Activated CD8-positive, alpha-beta memory T cell treated with anti-CD3 and anti-CD28 coated beads, Interleukin-2, amount 10 ng/mL, durations not matched to agents 7 days and 5 days (primary cell): ENCODE measurements around the gene RBMS1. TPM values are rescaled to one million over a fixed set of nuclear protein-coding genes. Genes with fewer than 3 reads are reported as not detected.
"Not testable (repeated sequence)": the region's sequence is repeated elsewhere in the genome, so short reads cannot be mapped to it uniquely, and the experiment has no call there.

Experiments
- ATAC-seq: fragments of 150-1000 bp; cut with Tn5 transposase; one replicate; pipeline ENCODE4 v1.10.0; 2021; ENCODE audit warnings: moderate library complexity
- CTCF ChIA-PET: fragments of 350-600 bp; sonication (Branson Sonifier 250); formaldehyde crosslinking; loops from one replicate; lab custom pipeline; 2021; ENCODE audit warnings: antibody characterized with exemption; lab: Charles Lee
- DNase-seq: peaks from one replicate; pipeline ENCODE4 v3.0.0-alpha.2; 2020
- H3K27ac Mint-ChIP-seq: one replicate; pipeline ENCODE4 v1.8.0; 2021; ENCODE audit warnings: mild to moderate bottlenecking, mixed read lengths
- H3K27me3 Mint-ChIP-seq: one replicate; pipeline ENCODE4 v1.8.0; 2021; ENCODE audit warnings: mixed read lengths
- H3K36me3 Mint-ChIP-seq: one replicate; pipeline ENCODE4 v1.8.0; 2021; ENCODE audit warnings: mild to moderate bottlenecking, mixed read lengths
- H3K4me1 Mint-ChIP-seq: one replicate; pipeline ENCODE4 v1.8.0; 2021; ENCODE audit warnings: mixed read lengths
- H3K4me3 Mint-ChIP-seq: one replicate; pipeline ENCODE4 v1.8.0; 2021; ENCODE audit warnings: mild to moderate bottlenecking, moderate library complexity, mixed read lengths
- H3K9me3 Mint-ChIP-seq: one replicate; pipeline ENCODE4 v1.8.0; 2022; ENCODE audit warnings: low read depth, mixed read lengths
- total RNA-seq, 2 experiments: library from RNA; stranded (reverse); gene quantifications; one replicate each; pipeline ENCODE4 v1.2.3, GENCODE V29; 2021

RBMS1 gene
- total RNA-seq, 2 experiments from 2014 or later, result 41.8 to 54.9 TPM

DNA sequence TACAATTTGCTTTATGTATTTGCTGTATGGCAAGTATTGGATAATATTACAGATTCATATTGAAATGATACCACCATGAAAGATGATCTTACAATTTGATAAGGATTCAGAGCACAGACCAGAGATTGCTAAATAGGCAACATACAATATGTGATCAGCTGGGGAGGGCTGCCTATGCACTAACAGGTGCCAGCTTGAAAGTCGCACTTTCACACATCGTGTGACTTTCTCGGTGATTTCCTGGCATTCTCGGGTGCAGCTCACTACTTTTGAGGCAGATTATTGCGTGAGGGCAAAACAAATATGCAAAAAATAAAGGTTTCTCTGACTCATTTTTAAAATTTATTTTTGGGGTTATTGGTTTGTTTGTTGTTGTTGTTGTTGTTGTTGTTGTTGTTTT, 36.0 kb downstream of the RBMS1 start:
- no peak overlapping the region for H3K27ac Mint-ChIP-seq

DNA sequence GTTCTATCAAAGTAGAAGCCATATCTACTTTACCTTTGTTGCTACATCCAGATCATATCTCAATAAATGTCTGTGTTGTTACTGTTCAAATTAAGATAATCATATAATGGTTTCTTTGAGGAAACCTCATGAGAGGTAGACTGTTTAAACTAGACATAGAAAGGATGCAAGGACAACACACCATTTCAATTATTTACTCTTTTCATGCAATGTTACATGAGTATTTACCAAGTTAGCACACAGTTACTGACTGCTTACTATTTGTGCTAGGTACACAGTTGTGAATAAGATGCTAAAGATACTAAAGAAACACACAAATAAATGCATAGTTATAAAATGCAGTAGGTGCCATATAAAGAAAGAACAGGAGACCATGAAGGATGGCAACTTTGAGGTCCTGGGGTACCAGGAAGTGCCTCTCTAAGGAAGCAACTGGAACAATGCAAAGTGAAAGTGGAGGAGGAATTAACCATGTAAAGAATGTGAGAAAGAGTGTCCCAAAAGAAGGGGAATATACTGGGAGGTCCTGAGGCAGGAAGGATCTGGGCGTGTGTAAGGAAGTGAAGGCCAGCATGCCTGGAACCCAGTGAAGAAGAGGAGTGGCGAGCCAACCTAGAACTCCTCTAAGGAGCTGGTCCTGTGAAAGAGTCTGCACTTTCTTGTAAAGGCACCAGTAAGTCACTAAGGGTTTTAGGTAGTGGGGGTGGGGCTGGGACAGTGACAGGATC, 39.4 kb downstream of the RBMS1 start:
- no peaks in the 10 kb centered on the region for H3K27me3 Mint-ChIP-seq
- CTCF ChIA-PET, result no interaction called here
- H3K36me3 Mint-ChIP-seq, result peaks cover 12% of the 10 kb centered on the region
- no peak for ATAC-seq
- H3K4me1 Mint-ChIP-seq, result peaks cover 14% of the 10 kb centered on the region
- H3K9me3 Mint-ChIP-seq, result no peaks in the 10 kb centered on the region
- no peak overlapping the region for H3K27ac Mint-ChIP-seq
- no peak for DNase-seq
- no peak overlapping the region for H3K4me3 Mint-ChIP-seq

More for the DNA sequence above, 36.0 kb downstream of the RBMS1 start:
- peaks cover 7% of the 10 kb centered on the region for H3K36me3 Mint-ChIP-seq
- no peaks in the 10 kb centered on the region for H3K9me3 Mint-ChIP-seq
- DNase-seq (no peak), ATAC-seq (no peak)
- CTCF ChIA-PET, result interaction anchor here (1.0 kb wide), 1 partner anchor 29 kb away, joined by 3 read pairs; no protein-coding TSS in a partner anchor
- H3K4me1 Mint-ChIP-seq, result peaks cover 14% of the 10 kb centered on the region
- H3K4me3 Mint-ChIP-seq, result no peak overlapping the region
- H3K27me3 Mint-ChIP-seq, result no peaks in the 10 kb centered on the region

DNA sequence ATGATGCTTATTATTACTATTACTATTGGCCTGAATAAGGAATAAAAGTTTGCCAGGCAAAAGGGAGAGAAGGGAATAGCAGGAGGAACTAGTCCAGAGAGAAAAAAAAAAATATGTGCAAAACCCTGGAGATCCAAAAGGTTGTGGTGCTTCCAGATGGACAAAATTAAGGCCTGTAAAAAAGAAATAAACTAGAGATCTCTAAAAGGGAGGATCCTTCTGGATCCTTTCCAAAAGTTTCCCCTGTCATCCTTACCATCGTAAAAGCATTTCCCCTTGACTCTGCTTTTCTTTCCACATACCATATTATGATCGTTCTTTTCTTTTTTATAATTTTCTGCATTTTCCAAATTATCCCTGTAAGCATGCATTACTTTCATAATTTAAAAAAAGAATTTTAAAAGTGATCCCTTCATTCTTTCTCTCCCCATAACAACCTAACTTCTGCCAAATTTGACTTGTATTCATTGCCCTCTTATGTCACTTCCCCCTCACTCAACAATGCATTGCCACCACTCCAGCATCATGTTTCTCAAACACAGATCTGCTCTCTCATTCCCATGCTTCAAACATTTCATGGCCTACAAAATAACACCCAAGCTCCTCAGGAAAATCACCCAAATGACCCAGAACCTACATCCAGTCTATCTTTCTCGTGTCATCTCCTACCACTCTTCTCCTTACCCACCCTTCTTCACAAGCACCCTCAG, 40.3 kb downstream of the RBMS1 start:
- peaks cover 9% of the 10 kb centered on the region for H3K36me3 Mint-ChIP-seq
- no peaks in the 10 kb centered on the region for H3K9me3 Mint-ChIP-seq
- DNase-seq, result no peak
- H3K4me3 Mint-ChIP-seq, result no peak overlapping the region
- CTCF ChIA-PET, result no interaction called here
- H3K4me1 Mint-ChIP-seq, result peaks cover 13% of the 10 kb centered on the region
- no peak for ATAC-seq
- H3K27me3 Mint-ChIP-seq, result no peaks in the 10 kb centered on the region
- no peak overlapping the region for H3K27ac Mint-ChIP-seq

GRCh38 chr2:160450486-160450885, 43.1 kb downstream of the RBMS1 start:
- CTCF ChIA-PET, result interaction anchor here (0.7 kb wide), 1 partner anchor 29 kb away, joined by 3 read pairs; no protein-coding TSS in a partner anchor
- Mint-ChIP-seq H3K9me3 (no peaks in the 10 kb centered on the region), H3K27me3 (no peaks in the 10 kb centered on the region), H3K27ac (no peak overlapping the region), H3K4me3 (no peak overlapping the region), H3K36me3 (peaks cover 10% of the 10 kb centered on the region), H3K4me1 (peaks cover 4% of the 10 kb centered on the region)
- DNase-seq (no peak), ATAC-seq (no peak)

DNA sequence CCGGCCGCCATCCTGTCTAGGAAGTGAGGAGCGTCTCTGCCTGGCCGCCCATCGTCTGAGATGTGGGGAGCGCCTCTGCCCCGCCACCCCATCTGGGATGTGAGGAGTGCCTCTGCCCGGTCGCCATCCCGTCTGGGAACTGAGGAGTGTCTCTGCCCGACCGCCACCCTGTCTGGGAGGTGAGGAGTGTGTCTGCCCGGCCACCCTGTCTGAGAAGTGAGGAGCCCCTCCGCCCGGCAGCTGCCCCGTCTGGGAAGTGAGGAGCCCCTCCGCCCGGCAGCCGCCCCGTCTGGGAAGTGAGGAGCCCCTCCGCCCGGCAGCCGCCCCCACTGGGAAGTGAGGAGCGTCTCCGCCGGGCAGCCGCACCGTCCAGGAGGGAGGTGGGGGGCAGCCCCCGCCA, 44.8 kb downstream of the RBMS1 start:
- DNase-seq, H3K4me1 Mint-ChIP-seq, H3K27ac Mint-ChIP-seq, CTCF ChIA-PET, H3K4me3 Mint-ChIP-seq, ATAC-seq, H3K27me3 Mint-ChIP-seq, H3K9me3 Mint-ChIP-seq: not testable (repeated sequence)
- H3K36me3 Mint-ChIP-seq, result peaks cover 12% of the 10 kb centered on the region

- CTCF ChIA-PET, result interaction anchor here (0.5 to 1.6 kb wide), 2 partner anchors 9 to 111 kb away, joined by 3 to 4 read pairs; no protein-coding TSS in a partner anchor
- H3K27ac Mint-ChIP-seq, result no peak overlapping the region
- ATAC-seq, result no peak
- H3K9me3 Mint-ChIP-seq, result no peaks in the 10 kb centered on the region
- no peaks in the 10 kb centered on the region for H3K4me1 Mint-ChIP-seq
- H3K4me3 Mint-ChIP-seq, result no peak overlapping the region
- peaks cover 13% of the 10 kb centered on the region for H3K36me3 Mint-ChIP-seq
- H3K27me3 Mint-ChIP-seq, result no peaks in the 10 kb centered on the region
- DNase-seq, result no peak
Observed at GRCh38 chr2:160445673-160446072, 47.9 kb downstream of the RBMS1 start.

DNA sequence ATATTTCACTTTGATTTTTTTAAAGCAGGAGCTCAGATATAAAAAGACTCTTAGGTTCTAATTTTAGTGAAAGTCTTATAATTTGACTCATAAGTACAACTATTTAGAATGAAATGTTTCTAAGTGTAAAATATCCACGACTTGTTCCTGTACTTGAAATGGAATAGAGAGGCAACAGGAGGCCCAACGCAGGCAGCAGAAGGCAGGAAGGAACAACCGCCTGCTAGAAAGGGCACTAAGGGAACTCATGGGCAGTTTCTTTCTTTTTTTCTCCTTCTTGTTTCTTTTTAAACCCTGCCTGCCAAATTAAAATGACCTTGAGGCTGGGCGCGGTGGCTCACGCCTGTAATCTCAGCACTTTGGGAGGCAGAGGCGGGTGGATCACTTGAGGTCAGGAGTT, 51.0 kb downstream of the RBMS1 start:
- H3K27ac Mint-ChIP-seq, result no peak overlapping the region
- H3K27me3 Mint-ChIP-seq, result no peaks in the 10 kb centered on the region
- H3K4me3 Mint-ChIP-seq, result no peak overlapping the region
- CTCF ChIA-PET, result interaction anchor here (0.6 kb wide), 1 partner anchor 13 kb away, joined by 3 read pairs; no protein-coding TSS in a partner anchor
- no peak for ATAC-seq
- peaks cover 3% of the 10 kb centered on the region for H3K9me3 Mint-ChIP-seq
- peaks cover 18% of the 10 kb centered on the region for H3K36me3 Mint-ChIP-seq
- no peak for DNase-seq
- H3K4me1 Mint-ChIP-seq, result no peaks in the 10 kb centered on the region

GRCh38 chr2:160440888-160441287, 52.7 kb downstream of the RBMS1 start:
- Mint-ChIP-seq H3K4me1 (no peaks in the 10 kb centered on the region), H3K9me3 (peaks cover 3% of the 10 kb centered on the region), H3K36me3 (peaks cover 13% of the 10 kb centered on the region), H3K27me3 (no peaks in the 10 kb centered on the region), H3K4me3 (no peak overlapping the region), H3K27ac (no peak overlapping the region)
- CTCF ChIA-PET, result no interaction called here
- DNase-seq (no peak), ATAC-seq (no peak)

GRCh38 chr2:160439038-160439437, 54.6 kb downstream of the RBMS1 start:
- H3K4me1 Mint-ChIP-seq, H3K4me3 Mint-ChIP-seq, H3K9me3 Mint-ChIP-seq, H3K27me3 Mint-ChIP-seq, DNase-seq, H3K27ac Mint-ChIP-seq, CTCF ChIA-PET, ATAC-seq: not testable (repeated sequence)
- peaks cover 11% of the 10 kb centered on the region for H3K36me3 Mint-ChIP-seq

GRCh38 chr2:160437273-160437672, 56.3 kb downstream of the RBMS1 start:
- peaks cover 14% of the 10 kb centered on the region for H3K36me3 Mint-ChIP-seq
- no peak for DNase-seq
- H3K27me3 Mint-ChIP-seq, result no peaks in the 10 kb centered on the region
- H3K4me3 Mint-ChIP-seq, result no peak overlapping the region
- ATAC-seq, result no peak
- H3K27ac Mint-ChIP-seq, result no peak overlapping the region
- CTCF ChIA-PET, result no interaction called here
- peaks cover 3% of the 10 kb centered on the region for H3K9me3 Mint-ChIP-seq
- peaks cover 16% of the 10 kb centered on the region for H3K4me1 Mint-ChIP-seq

GRCh38 chr2:160434254-160434948, 59.2 kb downstream of the RBMS1 start:
- Mint-ChIP-seq H3K9me3 (peaks cover 1% of the 10 kb centered on the region), H3K36me3 (peaks cover 27% of the 10 kb centered on the region), H3K4me1 (peaks cover 27% of the 10 kb centered on the region), H3K27ac (no peak overlapping the region), H3K4me3 (no peak overlapping the region), H3K27me3 (no peaks in the 10 kb centered on the region)
- CTCF ChIA-PET, result interaction anchor here (0.7 to 1.3 kb wide), 3 partner anchors 110 to 560 kb away, joined by 3 to 5 read pairs (median 3); no protein-coding TSS in a partner anchor
- DNase-seq, result no peak
- ATAC-seq, result no peak

DNA sequence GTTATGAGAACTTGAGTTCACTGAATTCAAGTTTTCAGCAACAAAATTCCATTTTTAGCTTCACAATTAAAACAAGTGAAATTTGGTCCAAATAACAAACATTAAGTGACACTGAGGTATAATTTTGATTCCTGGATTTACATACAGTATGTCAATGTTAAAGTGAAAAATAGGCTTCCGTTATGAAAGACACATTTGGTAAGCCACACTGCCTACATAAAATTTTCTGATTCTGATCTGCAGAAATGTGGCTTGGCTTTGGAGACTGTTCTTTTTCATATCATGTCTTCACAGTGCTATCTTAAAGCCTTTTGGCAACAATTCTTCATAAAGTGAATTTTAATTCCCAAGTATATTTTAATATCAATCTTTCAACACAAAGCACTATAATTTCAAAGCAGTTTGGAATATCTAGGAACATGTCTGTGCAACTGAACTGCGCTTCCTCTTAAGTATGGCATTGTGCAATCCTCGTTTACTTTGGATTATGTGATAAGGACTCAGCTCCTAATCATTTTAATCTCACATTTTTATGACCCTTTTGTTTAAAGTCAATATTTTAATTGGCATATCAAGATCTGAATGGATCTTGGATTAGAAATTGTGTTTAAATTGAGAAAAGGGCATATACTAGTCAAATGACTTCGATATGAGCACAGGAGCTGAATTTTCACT, 60.0 kb downstream of the RBMS1 start:
- CTCF ChIA-PET, result interaction anchor here (0.7 to 1.3 kb wide), 3 partner anchors 109 to 561 kb away, joined by 3 to 5 read pairs (median 3); no protein-coding TSS in a partner anchor
- no peak overlapping the region for H3K27ac Mint-ChIP-seq

DNA sequence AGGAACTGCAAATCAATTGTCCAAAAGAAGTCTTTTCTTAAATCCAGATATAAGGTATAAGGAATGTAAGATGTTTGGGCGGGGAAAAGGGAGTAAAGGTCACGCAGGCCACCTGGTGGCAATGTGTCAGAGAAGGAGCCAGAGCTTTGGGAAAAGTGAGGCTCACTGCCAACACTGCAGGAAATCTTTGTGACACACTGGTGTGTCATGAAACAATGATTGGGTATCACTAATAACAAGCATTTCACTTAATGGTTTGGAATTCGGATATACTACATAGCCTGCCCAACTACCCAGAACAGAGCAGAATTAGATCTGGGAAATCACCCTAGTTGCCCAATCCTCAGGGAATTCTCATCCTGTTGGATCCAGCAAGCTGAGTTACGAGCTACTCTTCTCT, 61.0 kb downstream of the RBMS1 start:
- Mint-ChIP-seq H3K4me3 (no peak overlapping the region), H3K4me1 (peaks cover 40% of the 10 kb centered on the region), H3K27me3 (no peaks in the 10 kb centered on the region), H3K9me3 (no peaks in the 10 kb centered on the region), H3K36me3 (peaks cover 23% of the 10 kb centered on the region), H3K27ac (no peak overlapping the region)
- CTCF ChIA-PET, result no interaction called here
- ATAC-seq, result no peak
- no peak for DNase-seq

More for the DNA sequence above, 60.0 kb downstream of the RBMS1 start:
- ATAC-seq, result peak; percentile 63
- Mint-ChIP-seq H3K9me3 (peaks cover 1% of the 10 kb centered on the region), H3K36me3 (peaks cover 27% of the 10 kb centered on the region), H3K27me3 (no peaks in the 10 kb centered on the region), H3K4me3 (no peak overlapping the region), H3K4me1 (peaks cover 31% of the 10 kb centered on the region)
- DNase-seq, result no peak
